Neural progenitor cell (in vitro differentiated cells): ENCODE data around the gene SDCCAG8.

Experiments used
- CTCF ChIP-seq: fragments of 200-600 bp; sonication (generic); IDR thresholded peaks from 2 replicates; pipeline ENCODE4 v1.5.1; 2017; ENCODE audit warnings: antibody characterized with exemption, mild to moderate bottlenecking
- EZH2 ChIP-seq: fragments of 200-600 bp; sonication (generic); IDR thresholded peaks from 2 replicates; pipeline ENCODE4 v1.6.1; 2017; ENCODE audit warnings: antibody characterized with exemption, mild to moderate bottlenecking, moderate library complexity

DNA sequence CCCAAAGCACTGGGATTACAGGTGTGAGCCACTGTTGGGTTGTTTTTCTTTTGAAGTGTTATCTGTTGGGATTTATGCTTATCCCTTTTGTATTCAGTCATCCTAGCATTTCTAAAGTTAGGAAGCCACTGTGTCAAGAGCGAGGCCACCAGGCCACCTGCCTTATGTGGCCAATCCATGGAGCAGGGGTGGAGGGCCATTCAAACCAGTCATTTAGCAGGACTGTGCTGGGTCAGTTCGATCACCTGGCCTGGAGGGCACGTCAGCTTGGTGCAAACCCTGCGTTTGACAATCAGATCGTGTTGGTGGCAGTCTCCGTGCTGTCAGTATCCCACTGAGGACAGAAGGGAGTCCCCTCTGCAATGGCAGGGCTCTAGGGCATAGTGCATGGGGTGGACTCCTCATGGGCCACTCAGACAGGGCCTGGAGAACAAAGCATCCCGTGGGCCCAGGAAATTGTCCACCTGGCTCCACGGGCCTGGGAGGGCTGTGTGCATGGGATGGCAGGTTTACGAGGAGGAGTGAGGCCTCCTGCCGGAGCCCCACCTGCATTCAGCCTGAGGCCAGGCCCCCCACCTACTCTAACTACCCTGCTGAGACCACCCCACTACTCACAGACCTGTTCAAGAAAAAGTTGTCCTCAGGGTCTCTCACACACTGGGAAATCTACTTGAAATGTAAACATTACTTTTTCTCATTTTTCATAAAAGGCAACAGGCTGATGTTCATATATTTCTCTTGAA lies 242.3 kb downstream of the SDCCAG8 start:
- TF ChIP-seq CTCF = no peak
- TF ChIP-seq EZH2 = no peak
